CD4-positive, alpha-beta T cell treated with Interleukin-4 for 1 hour (primary cell): ENCODE data around the gene ATE1.
"Not testable (repeated sequence)": the region's sequence is repeated elsewhere in the genome, so short reads cannot be mapped to it uniquely, and the experiment has no call there.

Experiments used
- DNase-seq, 2 donors: peaks; one replicate each; pipeline ENCODE4 v3.0.0-alpha.2; 2020 to 2022

The ATE1 gene

DNA sequence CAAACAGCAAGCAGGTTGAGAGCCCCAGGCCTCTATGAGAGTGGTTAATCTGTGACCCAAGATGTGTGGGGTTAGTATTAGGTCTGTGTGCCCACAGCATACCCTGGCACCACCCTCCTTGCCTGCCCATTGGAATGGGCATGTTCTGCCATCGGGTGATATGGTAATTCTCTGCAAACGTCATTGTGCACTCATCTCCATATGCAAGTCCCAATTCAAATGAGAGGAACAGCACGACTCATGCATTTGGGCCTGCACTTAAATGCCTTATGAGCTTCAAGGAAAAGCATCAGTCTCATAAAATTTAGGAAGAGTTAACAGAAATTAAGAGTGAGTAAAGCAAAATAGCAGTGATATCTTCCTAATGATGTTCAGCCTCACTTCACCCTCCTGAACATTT is 195.7 kb downstream of the ATE1 start:
- no peak for DNase-seq

- DNase-seq, result no peak
These were observed 203.5 kb downstream of the ATE1 start for GRCh38 chr10:121724282-121724681.

DNA sequence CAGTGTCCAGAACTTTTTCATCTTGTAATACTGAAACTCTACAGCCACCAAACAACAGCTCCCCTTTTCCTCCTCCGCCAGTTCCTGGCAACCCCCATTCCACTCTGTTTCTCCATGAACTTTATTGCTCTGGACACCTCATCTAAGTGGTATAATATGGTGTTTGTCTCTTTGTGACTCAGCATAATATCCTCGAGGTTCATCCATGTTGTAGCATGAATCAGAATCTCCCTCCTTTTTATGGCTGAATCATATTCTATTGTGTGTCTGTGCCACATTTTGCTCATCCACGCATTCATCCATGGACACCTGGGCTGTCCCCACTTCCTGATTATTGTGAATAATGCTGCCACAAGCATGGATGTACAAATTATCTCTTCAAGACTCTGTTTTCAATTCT is 205.2 kb downstream of the ATE1 start:
- no peak for DNase-seq

GRCh38 chr10:121721257-121721656 is 206.6 kb downstream of the ATE1 start:
- DNase-seq, result no peak

GRCh38 chr10:121715969-121716368 is 211.9 kb downstream of the ATE1 start:
- DNase-seq, result no peak

GRCh38 chr10:121715076-121715475 is 212.8 kb downstream of the ATE1 start:
- DNase-seq, result no peak

GRCh38 chr10:121713486-121713885 is 214.3 kb downstream of the ATE1 start:
- DNase-seq, result no peak

DNA sequence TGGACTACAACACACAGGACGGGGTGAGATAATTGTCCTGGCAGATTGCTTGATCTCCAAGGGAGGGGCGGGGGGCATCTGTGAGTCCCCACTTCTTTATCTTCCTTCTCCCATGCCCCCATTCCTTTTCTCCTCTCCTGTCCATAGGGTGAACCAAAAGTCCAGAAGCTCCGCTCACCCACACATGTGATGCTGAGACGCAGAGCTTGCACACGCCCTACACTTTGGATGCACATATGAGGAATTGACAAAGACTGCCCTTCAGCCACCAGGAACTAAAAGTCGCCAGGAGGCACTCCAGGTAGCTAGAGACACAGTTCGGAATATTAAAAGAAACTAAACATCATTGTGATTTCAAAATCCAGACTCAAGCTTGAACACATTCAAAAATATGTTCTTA is 216.9 kb downstream of the ATE1 start:
- DNase-seq, result no peak

DNA sequence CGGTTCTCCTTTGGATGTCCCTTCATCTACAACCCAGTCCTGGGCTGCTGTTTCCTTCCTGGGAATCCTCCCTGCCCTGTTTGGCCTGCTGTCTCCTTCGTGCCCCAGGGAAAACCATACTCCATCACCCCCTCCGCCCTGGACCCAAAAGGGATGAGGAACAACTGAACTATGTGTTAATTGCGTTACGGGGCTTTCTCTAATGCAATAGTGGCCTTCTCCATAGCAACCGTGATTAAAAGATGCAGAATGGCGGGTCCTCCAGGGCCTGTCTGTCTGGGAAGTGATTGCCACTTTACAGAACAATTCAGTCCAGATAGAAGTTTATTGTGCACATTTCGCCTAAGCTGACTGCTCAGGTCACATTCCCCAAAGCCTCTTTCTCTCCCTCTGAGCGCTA is 217.6 kb downstream of the ATE1 start:
- no peak for DNase-seq

DNA sequence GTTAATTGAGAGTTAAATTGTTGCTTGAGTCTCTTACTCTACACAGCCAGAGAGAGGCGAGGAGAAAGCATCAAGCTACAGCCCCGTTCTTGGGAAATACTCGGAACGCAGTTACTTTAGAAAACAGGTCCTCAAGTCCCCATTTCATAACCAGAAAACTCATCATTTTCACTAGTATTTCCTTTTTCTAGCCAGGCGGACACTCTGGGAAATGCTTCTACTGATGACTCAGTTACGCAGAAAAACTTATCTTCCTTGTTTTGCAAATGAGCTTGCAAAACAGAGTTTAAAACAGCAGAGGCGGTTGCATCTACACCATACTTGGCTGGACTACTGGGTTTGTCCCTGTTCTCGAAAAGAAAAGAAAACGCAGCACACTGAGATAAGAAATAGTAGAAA is 218.2 kb downstream of the ATE1 start:
- DNase-seq, result no peak

GRCh38 chr10:121708728-121709674 is 218.8 kb downstream of the ATE1 start:
- no peak for DNase-seq

DNA sequence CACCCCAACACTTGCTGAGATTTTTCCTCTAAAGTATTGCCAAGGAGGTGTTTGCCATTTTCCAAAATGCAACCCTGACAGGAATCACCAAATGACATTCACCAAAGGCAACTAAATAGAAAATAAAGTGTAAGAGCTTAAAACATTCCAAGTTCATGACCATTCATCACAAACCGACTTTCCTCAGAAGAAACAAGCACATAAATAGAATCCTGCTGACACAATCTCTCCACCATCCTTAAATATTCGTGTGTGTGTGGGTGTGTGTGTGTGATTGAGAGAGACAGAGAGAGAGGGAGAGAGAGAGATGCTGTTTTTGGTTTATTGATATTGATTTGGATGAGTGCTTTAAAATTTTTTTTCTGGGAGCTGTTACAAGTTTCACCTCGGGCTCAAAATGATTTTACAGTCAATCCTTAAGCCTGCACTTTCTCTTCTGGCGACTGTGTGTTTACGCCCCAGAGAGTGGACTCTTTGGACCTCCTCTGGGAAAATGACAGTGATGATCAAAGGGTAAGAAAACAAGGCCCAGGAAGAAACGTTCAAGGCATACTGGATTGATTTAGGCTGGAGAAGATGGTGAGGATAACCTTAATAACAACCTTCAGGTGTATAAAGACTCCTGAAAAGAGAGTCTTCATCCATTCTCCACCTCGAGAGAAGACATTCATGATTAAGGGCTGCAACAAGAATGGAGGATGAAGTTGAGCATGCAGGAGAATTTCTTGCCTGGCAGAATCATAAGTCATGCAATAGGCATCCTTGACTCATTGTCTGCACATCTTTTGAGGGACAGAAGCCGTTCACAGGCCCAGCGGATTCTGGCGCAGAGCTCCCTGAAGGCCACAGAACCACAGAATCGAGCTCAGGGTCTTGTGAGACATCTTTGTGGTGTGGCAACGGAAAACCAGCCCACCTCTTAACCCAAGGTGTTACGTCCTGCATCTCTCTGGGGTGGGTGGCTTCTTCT is 225.2 kb downstream of the ATE1 start:
- DNase-seq, result no peak

- DNase-seq, result no peak
These were observed 227.4 kb downstream of the ATE1 start for GRCh38 chr10:121700416-121700815.

- DNase-seq, result not testable (repeated sequence)
These were observed 228.1 kb downstream of the ATE1 start for GRCh38 chr10:121699703-121700102.

DNA sequence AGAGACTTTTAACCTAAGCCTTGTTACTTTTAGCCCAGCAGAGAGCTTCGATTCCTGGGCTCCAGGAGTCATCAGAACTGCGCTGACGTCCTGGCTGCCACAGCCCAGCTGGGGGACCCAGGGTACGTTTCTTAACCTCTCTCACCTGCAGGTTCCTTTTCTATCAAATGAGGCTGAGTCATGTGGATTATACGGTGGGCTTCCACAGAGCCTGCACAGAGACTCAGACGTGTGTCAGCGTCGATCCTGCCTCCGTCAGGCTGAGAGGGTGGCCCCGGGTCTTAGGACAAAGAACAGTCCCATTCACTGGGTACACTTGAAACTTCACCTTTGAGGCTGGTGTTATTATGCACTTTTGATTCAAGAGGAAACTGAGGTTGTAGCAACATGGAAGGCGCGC is 228.9 kb downstream of the ATE1 start:
- no peak for DNase-seq

- no peak for DNase-seq
These were observed 229.5 kb downstream of the ATE1 start for GRCh38 chr10:121698336-121698735.

DNA sequence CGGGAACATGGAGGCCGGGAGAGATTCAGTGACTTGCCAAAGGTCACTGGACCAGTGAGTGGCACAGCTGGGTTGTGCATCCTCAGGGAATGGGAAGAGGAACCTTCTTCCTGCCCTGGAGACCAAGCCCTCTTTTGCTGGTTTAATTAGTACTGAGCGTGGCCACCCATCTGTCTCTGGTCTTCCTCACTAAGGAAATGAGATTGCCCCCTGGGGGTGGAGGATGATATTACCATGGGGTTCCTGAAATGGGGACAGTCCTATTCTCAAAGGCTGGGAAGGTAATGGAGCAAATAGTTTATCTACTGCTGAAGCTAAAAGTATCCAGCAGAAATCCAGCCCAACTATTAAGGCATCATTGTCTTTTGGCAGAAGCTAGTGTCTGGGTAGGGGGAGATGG is 231.0 kb downstream of the ATE1 start:
- DNase-seq, result peak in 1 of 2 donors; percentile 4

GRCh38 chr10:121695731-121696464 is 231.9 kb downstream of the ATE1 start:
- no peak for DNase-seq

GRCh38 chr10:121694966-121695643 is 232.7 kb downstream of the ATE1 start:
- no peak for DNase-seq

DNA sequence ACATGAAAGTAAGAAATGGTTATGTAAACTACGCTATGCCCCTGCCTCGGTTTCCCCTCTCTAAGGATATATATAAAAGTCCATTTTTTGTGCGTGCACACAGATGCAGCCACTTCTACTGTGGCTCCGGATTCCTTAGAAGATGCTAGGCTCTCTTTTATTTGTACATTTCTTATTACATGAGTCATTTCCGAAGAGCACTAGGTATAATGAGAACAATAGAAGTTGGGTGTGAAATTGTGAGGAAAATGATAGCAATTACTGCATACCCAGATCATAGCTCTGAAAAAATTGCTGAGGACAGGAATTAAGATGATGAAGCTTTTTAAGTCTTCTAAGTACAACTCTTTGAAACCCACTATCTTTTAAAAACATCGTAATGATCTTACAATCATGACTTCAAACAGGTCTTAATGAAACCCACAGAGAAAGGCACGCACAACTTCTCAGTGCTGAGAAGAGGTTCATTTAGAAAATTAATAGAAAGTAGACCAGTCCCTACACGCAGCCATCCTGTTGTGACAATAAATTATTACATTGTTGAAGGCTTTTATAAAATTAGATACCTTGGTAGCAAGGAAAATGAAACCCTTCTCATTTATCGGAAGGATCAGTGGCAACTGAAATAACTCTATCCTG is 233.4 kb downstream of the ATE1 start:
- no peak for DNase-seq

GRCh38 chr10:121692626-121693025 is 235.2 kb downstream of the ATE1 start:
- DNase-seq, result no peak

GRCh38 chr10:121690970-121691369 is 236.9 kb downstream of the ATE1 start:
- no peak for DNase-seq
